GM12874 (cell line): Measurements from ENCODE around the gene RPTOR.

Experiments used
- CTCF ChIP-seq: IDR thresholded peaks from 2 replicates; pipeline ENCODE4 v1.5.1; 2011; ENCODE audit warnings: low read depth, mild to moderate bottlenecking, control low read depth, low read length, moderate library complexity; ENCODE audit not compliant: insufficient read depth

Gene RPTOR

GRCh38 chr17:80510132-80510531, 34.5 kb upstream of the RPTOR start:
- no peak for TF ChIP-seq CTCF

- TF ChIP-seq CTCF, result no peak
Observed at GRCh38 chr17:80510772-80511171, 33.9 kb upstream of the RPTOR start.

GRCh38 chr17:80511222-80512180, 33.1 kb upstream of the RPTOR start:
- TF ChIP-seq CTCF, result no peak

- no peak for TF ChIP-seq CTCF
Observed at GRCh38 chr17:80512233-80512632, 32.4 kb upstream of the RPTOR start.

- TF ChIP-seq CTCF, result no peak
Observed at GRCh38 chr17:80513201-80513600, 31.4 kb upstream of the RPTOR start.

- no peak for TF ChIP-seq CTCF
Observed at GRCh38 chr17:80513892-80514291, 30.7 kb upstream of the RPTOR start.

- TF ChIP-seq CTCF, result no peak
Observed at GRCh38 chr17:80516171-80516932, 28.3 kb upstream of the RPTOR start.
